NCI-H146 (cell line): ENCODE measurements around the gene DPH1.
"Not testable (repeated sequence)": the region's sequence is repeated elsewhere in the genome, so short reads cannot be mapped to it uniquely, and the experiment has no call there.

ENCODE experiments used
- DNase-seq: peaks from one replicate; lab custom pipeline; 2025; lab: John Stamatoyannopoulos, UW

DPH1 gene

GRCh38 chr17:2008332-2009126, 21.4 kb upstream of the DPH1 start:
- no peak for DNase-seq

- no peak for DNase-seq
Measured at GRCh38 chr17:2009737-2010136, 20.2 kb upstream of the DPH1 start.

GRCh38 chr17:2011411-2012371, 18.3 kb upstream of the DPH1 start:
- DNase-seq = no peak

GRCh38 chr17:2012499-2012898, 17.5 kb upstream of the DPH1 start:
- DNase-seq = no peak

GRCh38 chr17:2013220-2013993, 16.5 kb upstream of the DPH1 start:
- not testable (repeated sequence) for DNase-seq

GRCh38 chr17:2013994-2014317, 16.0 kb upstream of the DPH1 start:
- no peak for DNase-seq

- no peak for DNase-seq
Measured at GRCh38 chr17:2015314-2015713, 14.6 kb upstream of the DPH1 start.

GRCh38 chr17:2016494-2016893, 13.5 kb upstream of the DPH1 start:
- no peak for DNase-seq

GRCh38 chr17:2017274-2017941, 12.5 kb upstream of the DPH1 start:
- no peak for DNase-seq

- peak; percentile 72 for DNase-seq
Measured at GRCh38 chr17:2018716-2019510, 11.0 kb upstream of the DPH1 start.

GRCh38 chr17:2019723-2020122, 10.2 kb upstream of the DPH1 start:
- no peak for DNase-seq

- DNase-seq = no peak
Measured at GRCh38 chr17:2020721-2021120, 9.2 kb upstream of the DPH1 start.

- DNase-seq = no peak
Measured at GRCh38 chr17:2022647-2023240, 7.2 kb upstream of the DPH1 start.

- DNase-seq = no peak
Measured at GRCh38 chr17:2023256-2023655, 6.7 kb upstream of the DPH1 start.

GRCh38 chr17:2023692-2024571, 6.0 kb upstream of the DPH1 start:
- DNase-seq = peak; percentile 90

GRCh38 chr17:2024572-2025219, 5.3 kb upstream of the DPH1 start:
- DNase-seq = no peak

GRCh38 chr17:2025220-2025621, 4.7 kb upstream of the DPH1 start, which contains the start of gene RTN4RL1:
TSS of gene RTN4RL1 (minus strand) at chr17:2025334. CDS start at chr17:2024865, 469 bp downstream.
- peak; percentile 76 for DNase-seq

GRCh38 chr17:2025622-2026309, 4.2 kb upstream of the DPH1 start:
- peak; percentile 66 for DNase-seq
